Ovary (tissue), 3 donors: ENCODE data around the gene ROCK1.

ENCODE experiments used
- CTCF ChIP-seq, 3 donors: fragments of 450-650 bp in 2 of 3; fragments of 200-600 bp in 1 of 3; IDR thresholded peaks; one replicate each; pipeline versions ENCODE4 v1.5.1 to v1.8.0; 2016 to 2022; ENCODE audit warnings: antibody characterized with exemption in 3 of 3, mild to moderate bottlenecking in 1 of 3
- EP300 ChIP-seq: sonication (generic); formaldehyde crosslinking; IDR thresholded peaks from one replicate; pipeline ENCODE4 v1.6.1; 2017; ENCODE audit warnings: antibody characterized with exemption
- POLR2A ChIP-seq: fragments of 450-650 bp; IDR thresholded peaks from one replicate; pipeline ENCODE4 v1.6.1; 2017; ENCODE audit warnings: antibody characterized with exemption, mild to moderate bottlenecking, moderate library complexity
- donor health status: DM: no; HTN: no; CAD: no.

- TF ChIP-seq CTCF (IDR thresholded peaks at IDR 0.05): no peak
- no peak for TF ChIP-seq POLR2A
- no peak for TF ChIP-seq EP300
These were observed 18.1 kb upstream of the ROCK1 start for GRCh38 chr18:21129566-21130216.
